HPDE6-E6E7 (cell line): ENCODE data around the gene FRMPD1.

Experiments used
- DNase-seq: peaks from one replicate; pipeline ENCODE4 v3.0.0; 2011; ENCODE audit warnings: missing footprints; ENCODE audit errors: extremely low spot score

FRMPD1 gene

GRCh38 chr9:37678789-37679273 lies 28.1 kb downstream of the FRMPD1 start:
- no peak for DNase-seq

GRCh38 chr9:37679649-37680402 lies 29.1 kb downstream of the FRMPD1 start:
- DNase-seq, result no peak

- no peak for DNase-seq
Observed at GRCh38 chr9:37682951-37683350, 32.2 kb downstream of the FRMPD1 start.

- no peak for DNase-seq
Observed at GRCh38 chr9:37683531-37684371, 33.0 kb downstream of the FRMPD1 start.

GRCh38 chr9:37692622-37693221 lies 42.0 kb downstream of the FRMPD1 start:
- no peak for DNase-seq

GRCh38 chr9:37693260-37693659 lies 42.5 kb downstream of the FRMPD1 start:
- no peak for DNase-seq

- DNase-seq, result no peak
Observed at GRCh38 chr9:37694355-37694754, 43.6 kb downstream of the FRMPD1 start.

- DNase-seq, result no peak
Observed at GRCh38 chr9:37696528-37696927, 45.8 kb downstream of the FRMPD1 start.

GRCh38 chr9:37700131-37700530 lies 49.4 kb downstream of the FRMPD1 start:
- no peak for DNase-seq

- DNase-seq, result no peak
Observed at GRCh38 chr9:37700900-37701299, 50.1 kb downstream of the FRMPD1 start.

- DNase-seq, result no peak
Observed at GRCh38 chr9:37705787-37706186, 55.0 kb downstream of the FRMPD1 start.

- no peak for DNase-seq
Observed at GRCh38 chr9:37706290-37706689, 55.5 kb downstream of the FRMPD1 start.

GRCh38 chr9:37707748-37708147 lies 57.0 kb downstream of the FRMPD1 start:
- no peak for DNase-seq

GRCh38 chr9:37710046-37710445 lies 59.3 kb downstream of the FRMPD1 start:
- no peak for DNase-seq

GRCh38 chr9:37715260-37715659 lies 64.5 kb downstream of the FRMPD1 start:
- DNase-seq, result no peak

GRCh38 chr9:37715991-37716505 lies 65.3 kb downstream of the FRMPD1 start:
- DNase-seq, result no peak

- DNase-seq, result no peak
Observed at GRCh38 chr9:37719526-37719925, 68.8 kb downstream of the FRMPD1 start.

GRCh38 chr9:37727013-37727412 lies 76.3 kb downstream of the FRMPD1 start:
- no peak for DNase-seq

GRCh38 chr9:37729499-37729898 lies 78.7 kb downstream of the FRMPD1 start:
- peak; percentile 76 for DNase-seq

- no peak for DNase-seq
Observed at GRCh38 chr9:37730256-37730655, 79.5 kb downstream of the FRMPD1 start.

- no peak for DNase-seq
Observed at GRCh38 chr9:37730839-37731238, 80.1 kb downstream of the FRMPD1 start.

GRCh38 chr9:37732086-37732741 lies 81.5 kb downstream of the FRMPD1 start:
- no peak for DNase-seq
